GM06990 (cell line): ENCODE data around the gene FKRP.

ENCODE experiments used
- DNase-seq: peaks from one replicate; pipeline ENCODE4 v3.0.0-alpha.2; 2011; ENCODE audit not compliant: insufficient read length; ENCODE audit errors: extremely low read depth
- H3K27me3 ChIP-seq: replicated peaks from 2 replicates; pipeline ENCODE4 v1.6.0; 2011; ENCODE audit warnings: low read length; ENCODE audit not compliant: control insufficient read depth, insufficient read depth
- H3K36me3 ChIP-seq: 2 replicates; pipeline ENCODE4 v1.5.1; 2011; ENCODE audit warnings: low read length; ENCODE audit not compliant: control insufficient read depth, insufficient read depth
- H3K4me3 ChIP-seq: replicated peaks from 2 replicates; pipeline ENCODE4 v1.5.1; 2011; ENCODE audit warnings: low read depth, mild to moderate bottlenecking, control low read depth, low read length
- TF ChIP-seq, protein P1 (sequence below): IDR thresholded peaks from 2 replicates; pipeline ENCODE4 v1.5.1; 2011; ENCODE audit warnings: low read length, control low read depth, mild to moderate bottlenecking, inconsistent platforms; ENCODE audit not compliant: insufficient read depth, poor library complexity, severe bottlenecking

The FKRP gene

DNA sequence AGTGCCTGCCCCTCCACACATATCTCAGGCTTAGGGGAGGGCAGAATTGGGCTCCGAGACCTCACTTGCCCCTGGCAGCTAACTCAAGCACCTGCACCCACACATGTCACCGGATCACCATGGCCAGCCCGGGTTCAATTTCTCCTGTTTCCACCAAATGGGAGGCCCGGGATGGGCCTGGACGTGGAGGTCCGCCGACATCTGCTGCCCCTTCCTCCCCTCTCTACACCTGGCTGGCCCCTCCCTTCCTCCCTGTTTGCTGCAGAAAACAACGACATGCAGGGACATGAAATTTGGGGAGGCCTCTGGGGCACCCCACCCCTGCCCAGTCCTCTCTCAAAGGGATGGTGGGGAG, 30.3 kb upstream of the FKRP start:
- Histone ChIP-seq H3K27me3 (no peaks in the 10 kb centered on the region), H3K4me3 (peak overlapping the region; percentile 96), H3K36me3 (peaks cover 7% of the 10 kb centered on the region)
- no peak for DNase-seq
- TF ChIP-seq, protein P1, sequence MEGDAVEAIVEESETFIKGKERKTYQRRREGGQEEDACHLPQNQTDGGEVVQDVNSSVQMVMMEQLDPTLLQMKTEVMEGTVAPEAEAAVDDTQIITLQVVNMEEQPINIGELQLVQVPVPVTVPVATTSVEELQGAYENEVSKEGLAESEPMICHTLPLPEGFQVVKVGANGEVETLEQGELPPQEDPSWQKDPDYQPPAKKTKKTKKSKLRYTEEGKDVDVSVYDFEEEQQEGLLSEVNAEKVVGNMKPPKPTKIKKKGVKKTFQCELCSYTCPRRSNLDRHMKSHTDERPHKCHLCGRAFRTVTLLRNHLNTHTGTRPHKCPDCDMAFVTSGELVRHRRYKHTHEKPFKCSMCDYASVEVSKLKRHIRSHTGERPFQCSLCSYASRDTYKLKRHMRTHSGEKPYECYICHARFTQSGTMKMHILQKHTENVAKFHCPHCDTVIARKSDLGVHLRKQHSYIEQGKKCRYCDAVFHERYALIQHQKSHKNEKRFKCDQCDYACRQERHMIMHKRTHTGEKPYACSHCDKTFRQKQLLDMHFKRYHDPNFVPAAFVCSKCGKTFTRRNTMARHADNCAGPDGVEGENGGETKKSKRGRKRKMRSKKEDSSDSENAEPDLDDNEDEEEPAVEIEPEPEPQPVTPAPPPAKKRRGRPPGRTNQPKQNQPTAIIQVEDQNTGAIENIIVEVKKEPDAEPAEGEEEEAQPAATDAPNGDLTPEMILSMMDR, result no peak

DNA sequence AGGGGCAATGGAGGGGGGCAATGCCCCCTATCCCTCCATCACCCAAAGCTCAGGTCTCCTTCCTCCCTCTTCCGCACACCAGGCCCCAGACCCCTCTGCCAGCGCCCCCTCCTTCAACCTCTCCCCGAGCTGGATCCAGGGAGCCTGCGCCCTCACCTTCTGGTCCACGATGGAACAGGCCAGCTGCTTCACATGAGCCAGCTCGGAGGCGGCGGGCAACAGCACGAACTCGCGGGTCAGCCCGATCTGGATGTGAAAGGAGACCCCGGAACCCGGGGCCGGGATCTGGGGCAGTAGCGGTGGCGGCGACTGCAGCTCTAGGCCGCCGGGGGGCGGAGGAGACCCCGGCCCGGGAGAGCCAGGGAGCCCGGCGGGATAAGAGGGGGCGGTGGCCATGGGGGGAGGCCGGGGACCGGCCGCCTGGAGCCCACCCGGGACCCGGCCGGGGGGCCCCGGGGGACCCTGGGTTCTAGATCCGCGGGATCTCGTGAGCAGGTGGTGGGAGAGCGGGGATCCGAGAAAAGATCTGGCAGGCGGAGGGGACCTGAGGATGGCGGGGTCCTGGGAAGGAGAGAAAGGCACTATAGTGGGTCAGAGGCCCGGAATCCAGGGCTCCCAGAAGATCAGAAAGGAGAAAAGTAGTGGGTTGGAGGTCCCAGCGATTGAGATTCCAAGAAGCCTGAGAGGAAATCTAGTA, 29.7 kb upstream of the FKRP start:
- no peak for DNase-seq
- TF ChIP-seq, protein P1, result no peak
- Histone ChIP-seq H3K4me3 (peak overlapping the region; percentile 96), H3K36me3 (peaks cover 5% of the 10 kb centered on the region), H3K27me3 (no peaks in the 10 kb centered on the region)

DNA sequence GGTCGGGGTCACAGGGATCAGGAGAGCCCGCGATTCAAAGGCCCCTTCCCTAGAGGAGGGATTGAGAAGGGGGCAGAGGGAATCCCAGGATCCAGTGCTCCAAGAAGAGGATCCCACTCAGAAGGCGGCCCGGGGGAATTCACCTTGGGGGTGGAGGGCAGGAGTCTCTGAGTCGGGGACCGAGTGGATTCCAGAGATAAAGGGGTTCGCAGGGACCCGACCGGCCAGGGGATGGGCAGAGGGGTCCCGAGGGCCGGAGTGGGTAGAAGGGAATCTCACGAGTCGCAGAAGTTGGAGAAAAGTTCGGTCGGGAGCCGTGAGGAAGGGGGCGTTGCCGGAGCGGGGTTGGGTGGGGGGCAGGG, 29.2 kb upstream of the FKRP start:
- no peak for DNase-seq
- TF ChIP-seq, protein P1, result no peak
- Histone ChIP-seq H3K27me3 (no peaks in the 10 kb centered on the region), H3K36me3 (peaks cover 8% of the 10 kb centered on the region), H3K4me3 (peak overlapping the region; percentile 96)

DNA sequence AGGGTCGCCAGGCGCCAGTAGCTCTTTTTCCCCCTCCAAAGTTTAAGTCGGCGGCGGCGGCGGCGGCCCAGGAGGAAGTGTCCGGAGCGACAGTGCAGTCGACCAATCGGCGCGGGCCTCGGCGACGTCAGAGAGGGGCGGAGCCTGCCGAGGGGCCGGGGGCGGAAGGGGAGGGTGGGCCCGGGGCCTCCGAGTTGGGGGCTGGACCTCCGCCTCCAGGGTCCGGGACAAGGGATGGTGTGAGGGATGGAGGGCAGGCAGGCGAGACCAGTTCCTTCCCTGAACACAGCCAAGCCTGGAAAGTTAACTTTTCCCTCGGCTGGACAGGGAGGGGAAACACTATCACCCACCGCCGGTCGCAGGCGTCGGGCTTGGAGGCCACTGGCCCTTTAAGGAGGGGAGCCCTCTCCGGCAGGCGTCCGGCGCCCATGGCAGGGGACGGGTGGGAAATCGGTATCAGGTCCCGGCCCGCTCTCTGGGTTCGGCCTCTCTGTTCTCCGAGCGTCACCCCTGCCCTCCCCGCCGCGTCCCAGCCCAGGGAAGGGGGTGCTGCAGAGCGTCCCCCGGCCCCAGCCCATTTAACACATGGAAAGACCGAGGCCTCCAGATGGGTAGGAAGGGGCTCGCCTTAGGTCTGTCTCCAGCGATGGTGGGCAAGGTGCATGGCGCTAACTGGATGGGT, 28.7 kb upstream of the FKRP start, which contains the start of gene PRKD2:
Gene PRKD2, minus strand, starts transcription at position 81 of the 682 bp plus-strand sequence. CDS start 744 bp downstream, outside the sequence.
- no peaks in the 10 kb centered on the region for H3K27me3 ChIP-seq
- TF ChIP-seq, protein P1, result no peak
- peak within 1 kb of the TSS; percentile 96 for H3K4me3 ChIP-seq
- peak; percentile 87 for DNase-seq
- peaks cover 12% of the 10 kb centered on the region for H3K36me3 ChIP-seq

DNA sequence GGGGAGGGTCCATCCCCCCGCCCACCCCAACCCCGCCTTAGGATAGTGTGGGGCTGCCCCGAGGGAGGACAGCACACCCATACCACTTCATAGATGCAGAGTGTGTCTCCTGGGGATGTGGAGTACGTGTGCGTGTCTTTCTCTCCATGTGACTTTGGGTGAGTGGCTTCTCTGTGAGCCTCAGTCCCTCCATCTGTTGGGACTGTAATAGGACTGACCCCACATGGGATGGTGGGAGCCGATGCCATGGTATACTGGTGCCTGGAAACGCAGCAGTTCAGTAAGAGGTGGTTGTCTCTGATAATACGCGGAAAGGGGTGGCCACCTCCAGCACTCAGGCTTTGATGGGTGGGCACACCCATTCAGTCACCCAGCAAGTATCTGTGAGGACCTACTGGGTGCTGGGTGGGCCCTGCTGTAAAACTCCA, 28.1 kb upstream of the FKRP start:
- TF ChIP-seq, protein P1, result no peak
- DNase-seq, result no peak
- Histone ChIP-seq H3K4me3 (peak overlapping the region; percentile 96), H3K36me3 (peaks cover 17% of the 10 kb centered on the region), H3K27me3 (no peaks in the 10 kb centered on the region)
